ENCODE measurements around the gene NFYC.
A peak's percentile ranks its signal among the peaks of the same experiment; 100 is the strongest.

GRCh38 chr1:40650075-40650474 is 41.4 kb upstream of the NFYC start:
- TF ChIP-seq CTCF (conservative IDR thresholded peaks at IDR 0.05; ENCODE audit: low read length) (peak; percentile 64), EZH2phosphoT487 (IDR thresholded peaks at IDR 0.05; ENCODE audit: borderline replicate concordance) (no peak)
